Astrocyte of the cerebellum (primary cell): Measurements from ENCODE around the gene VENTX.

ENCODE experiments used
- DNase-seq: peaks from one replicate; pipeline ENCODE4 v3.0.0-alpha.2; 2011; ENCODE audit warnings: low read depth
- H3K4me3 ChIP-seq: 2 replicates; pipeline ENCODE4 v1.5.1; 2011; ENCODE audit warnings: mild to moderate bottlenecking, low read depth, low read length, moderate library complexity
- CTCF ChIP-seq: IDR thresholded peaks from 2 replicates; pipeline ENCODE4 v1.5.1; 2012; ENCODE audit warnings: low read length, low read depth, moderate library complexity, mild to moderate bottlenecking; ENCODE audit errors: missing control alignments
- in situ Hi-C: cut with HindIII; loops from 2 replicates; pipeline ENCODE4 v1.10.0; 2017; ENCODE audit warnings: low sequenced_read_pairs

VENTX gene

DNA sequence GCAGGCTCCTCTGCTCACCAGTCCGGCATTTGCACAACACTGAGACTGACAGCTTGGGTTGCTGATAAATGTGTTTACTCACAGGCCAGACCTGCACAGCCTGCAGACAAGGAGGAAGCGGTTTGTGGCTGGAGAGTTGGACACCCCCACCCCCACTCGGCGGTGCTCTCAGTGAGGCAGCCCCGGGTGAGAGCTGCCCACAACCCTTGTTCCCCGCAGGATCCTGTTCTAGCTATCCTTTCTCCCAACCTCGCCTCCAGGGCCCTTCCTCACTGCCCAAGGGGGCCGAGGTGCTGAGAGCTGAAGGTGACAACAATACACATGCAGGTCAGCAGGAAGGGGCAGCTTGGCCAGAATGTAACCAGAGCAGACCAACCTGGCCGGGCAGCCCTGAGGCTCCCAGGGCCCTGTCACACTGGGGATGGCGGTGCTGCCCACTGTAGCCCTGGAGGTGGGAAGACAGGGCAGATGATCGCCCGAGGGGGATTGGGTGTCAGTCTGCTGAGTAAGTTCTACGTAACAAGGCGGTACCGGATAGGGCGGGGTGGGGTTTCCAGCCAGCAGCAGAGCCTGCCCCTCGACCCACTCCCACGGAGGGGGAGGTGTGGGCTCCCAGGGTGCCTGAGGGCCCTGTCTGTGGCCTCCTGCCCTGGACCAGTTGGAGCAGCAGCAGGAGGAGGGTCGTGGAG lies 41.1 kb downstream of the VENTX start:
- DNase-seq, result no peak

GRCh38 chr10:133279326-133280226 lies 41.9 kb downstream of the VENTX start:
- no peak overlapping the region for H3K4me3 ChIP-seq
- TF ChIP-seq CTCF, result no peak
- DNase-seq, result no peak
- in situ Hi-C loops, result no loop called here

More for the DNA sequence above, 41.1 kb downstream of the VENTX start:
- in situ Hi-C loops, result no loop called here
- no peak for TF ChIP-seq CTCF
- H3K4me3 ChIP-seq, result no peak overlapping the region

DNA sequence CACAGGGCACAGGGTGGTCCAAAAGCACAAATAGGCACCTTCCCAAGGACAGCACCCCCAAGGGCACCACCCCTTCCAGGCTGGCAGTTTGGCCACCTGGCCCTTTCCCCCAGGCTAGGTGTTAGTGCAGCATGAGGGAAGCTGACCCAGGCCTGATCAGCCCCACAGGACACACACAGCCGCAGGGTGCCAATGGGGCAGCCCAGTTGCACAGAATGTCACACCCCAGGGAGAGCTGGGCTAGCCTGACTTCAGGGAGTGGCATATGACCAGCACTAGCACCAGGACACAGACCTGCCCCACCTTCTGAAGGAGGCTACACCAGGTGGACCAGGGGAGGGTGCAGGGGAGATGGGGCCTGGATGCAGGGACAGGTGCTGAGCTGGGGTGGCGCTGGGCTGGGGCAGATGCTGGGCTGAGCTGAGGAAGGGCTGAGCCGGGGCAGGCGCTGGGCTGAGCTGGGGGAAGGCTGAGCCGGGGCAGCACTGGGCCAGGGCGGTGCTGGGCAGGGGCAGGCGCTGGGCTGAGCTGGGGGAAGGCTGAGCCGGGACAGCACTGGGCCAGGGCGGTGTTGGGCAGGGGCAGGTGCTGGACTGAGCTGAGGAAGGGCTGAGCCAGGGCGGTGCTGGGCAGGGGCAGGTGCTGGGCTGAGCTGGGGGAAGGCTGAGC lies 42.9 kb downstream of the VENTX start:
- no peak overlapping the region for H3K4me3 ChIP-seq
- no peak for TF ChIP-seq CTCF
- no peak for DNase-seq
- in situ Hi-C loops, result no loop called here

- in situ Hi-C loops, result no loop called here
- no peak for DNase-seq
- no peak overlapping the region for H3K4me3 ChIP-seq
- no peak for TF ChIP-seq CTCF
Measured at GRCh38 chr10:133281084-133281483, 43.4 kb downstream of the VENTX start.

DNA sequence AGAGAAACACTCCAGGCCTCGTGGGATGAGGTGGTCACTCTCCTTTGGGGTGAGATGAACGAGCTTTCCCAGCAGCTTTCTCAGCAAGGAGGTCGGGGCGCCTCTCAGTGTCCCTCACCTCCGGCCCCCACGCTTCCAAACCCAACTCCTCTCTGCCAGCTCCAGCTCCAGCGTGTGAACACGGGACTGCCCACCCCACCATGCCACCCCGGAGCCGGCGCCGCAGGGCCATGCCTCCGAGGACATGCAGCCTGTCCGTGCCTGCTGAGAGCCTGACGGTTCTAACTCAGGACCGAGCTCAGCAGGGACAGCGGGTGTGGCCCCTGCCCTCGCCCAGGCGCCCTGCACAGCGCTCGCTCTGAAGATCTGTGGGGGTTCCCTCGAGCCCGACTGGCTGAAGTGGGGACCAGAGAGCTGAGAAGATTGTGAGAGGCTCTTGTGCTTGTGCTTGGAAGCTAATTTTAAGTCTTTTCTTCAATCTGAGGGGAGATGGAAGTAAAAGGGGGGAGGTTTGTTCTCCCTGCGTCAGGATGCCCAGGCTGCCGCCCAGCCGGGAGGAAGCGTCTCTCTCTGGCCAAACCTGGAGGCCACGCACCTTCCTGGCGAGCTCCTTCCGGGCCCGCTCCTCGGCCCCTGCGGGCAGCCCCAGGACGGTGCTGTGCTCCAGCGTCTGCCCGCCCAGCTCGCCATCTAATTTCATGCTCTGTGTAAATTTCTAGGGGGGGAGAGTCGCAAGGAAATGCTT lies 44.1 kb downstream of the VENTX start:
- no peak overlapping the region for H3K4me3 ChIP-seq
- no peak for DNase-seq
- in situ Hi-C loops, result no loop called here
- no peak for TF ChIP-seq CTCF

- TF ChIP-seq CTCF, result no peak
- no peak overlapping the region for H3K4me3 ChIP-seq
- DNase-seq, result no peak
- in situ Hi-C loops, result no loop called here
Measured at GRCh38 chr10:133282846-133283390, 45.3 kb downstream of the VENTX start.
